HEK293 (cell line): ENCODE results near the gene IPO13.

Experiments
- CTCF ChIA-PET: fragments of 350-600 bp; formaldehyde crosslinking; extraction: SDS; loops from one replicate; lab custom pipeline; 2021; ENCODE audit warnings: antibody characterized with exemption; lab: Yijun Ruan, JAX
- POLR2A ChIA-PET: fragments of 300-600 bp; formaldehyde crosslinking; extraction: SDS; loops from one replicate; lab custom pipeline; 2020; ENCODE audit warnings: antibody characterized with exemption, inconsistent platforms; lab: Yijun Ruan, JAX
- H3K27ac ChIP-seq: fragments of 200-500 bp; sonication (Bioruptor generic); 2 replicates; pipeline ENCODE4 v1.5.1; 2014; ENCODE audit warnings: low read depth, low read length, control low read depth, inconsistent platforms; ENCODE audit errors: extremely low read depth
- H3K36me3 ChIP-seq, 2 experiments: fragments of 200-500 bp in 1 of 2; sonication (Bioruptor generic) in 1 of 2; 1 replicate in 1 of 2; 2 replicates in 1 of 2; pipeline ENCODE4 v1.5.1; 2014 to 2017; ENCODE audit warnings: inconsistent platforms in 2 of 2, low read length in 2 of 2; ENCODE audit not compliant: control insufficient read depth in 2 of 2, insufficient read depth in 1 of 2
- H3K4me1 ChIP-seq: fragments of 200-500 bp; sonication (Bioruptor generic); 2 replicates; pipeline ENCODE4 v1.5.1; 2014; ENCODE audit warnings: mild to moderate bottlenecking, low read length, inconsistent platforms; ENCODE audit not compliant: control insufficient read depth, insufficient read depth
- H3K4me3 ChIP-seq: 2 replicates; pipeline ENCODE4 v1.5.1; 2011; ENCODE audit warnings: low read depth, mild to moderate bottlenecking, control low read depth, low read length, moderate library complexity
- H3K9me3 ChIP-seq: fragments of 200-500 bp; sonication (Bioruptor generic); 2 replicates; pipeline ENCODE4 v1.5.1; 2014; ENCODE audit warnings: low read depth, low read length, inconsistent platforms; ENCODE audit not compliant: control insufficient read depth, insufficient read depth
- ATF2 ChIP-seq: fragments of 450-650 bp; formaldehyde crosslinking; IDR thresholded peaks from 2 replicates; pipeline ENCODE4 v1.5.1; 2016; ENCODE audit warnings: missing biosample characterization, missing genetic modification characterization, low read depth
- BCL11A ChIP-seq: fragments of 450-650 bp; formaldehyde crosslinking; IDR thresholded peaks from 2 replicates; pipeline ENCODE4 v1.5.1; 2016; ENCODE audit warnings: low read depth, missing biosample characterization, missing genetic modification characterization
- SCRT2 ChIP-seq: fragments of 450-650 bp; formaldehyde crosslinking; IDR thresholded peaks from 2 replicates; pipeline ENCODE4 v1.5.1; 2016; ENCODE audit warnings: missing biosample characterization, missing genetic modification characterization
- ZBTB17 ChIP-seq: fragments of 450-650 bp; formaldehyde crosslinking; IDR thresholded peaks from 2 replicates; pipeline ENCODE4 v1.5.1; 2016; ENCODE audit warnings: missing biosample characterization, missing genetic modification characterization
- ZBTB21 ChIP-seq: fragments of 450-650 bp; formaldehyde crosslinking; IDR thresholded peaks from 2 replicates; pipeline ENCODE4 v1.5.1; 2017; ENCODE audit warnings: missing biosample characterization, missing genetic modification characterization
- ZFHX2 ChIP-seq: fragments of 450-650 bp; formaldehyde crosslinking; conservative IDR thresholded peaks from 2 replicates; pipeline ENCODE4 v1.5.1; 2016; ENCODE audit warnings: missing biosample characterization, missing genetic modification characterization
- ZNF112 ChIP-seq: fragments of 450-650 bp; formaldehyde crosslinking; IDR thresholded peaks from 2 replicates; pipeline ENCODE4 v1.5.0; 2017; ENCODE audit warnings: missing biosample characterization, missing genetic modification characterization
- ZNF146 ChIP-seq: fragments of 450-650 bp; formaldehyde crosslinking; IDR thresholded peaks from 2 replicates; pipeline ENCODE4 v1.5.1; 2016; ENCODE audit warnings: missing biosample characterization, missing genetic modification characterization
- ZNF169 ChIP-seq: fragments of 450-650 bp; formaldehyde crosslinking; IDR thresholded peaks from 2 replicates; pipeline ENCODE4 v1.5.1; 2016; ENCODE audit warnings: missing biosample characterization, missing genetic modification characterization
- ZNF174 ChIP-seq: fragments of 450-650 bp; formaldehyde crosslinking; IDR thresholded peaks from 2 replicates; pipeline ENCODE4 v1.5.0; 2017; ENCODE audit warnings: missing biosample characterization, mild to moderate bottlenecking, missing genetic modification characterization
- ZNF175 ChIP-seq: fragments of 450-650 bp; formaldehyde crosslinking; IDR thresholded peaks from 2 replicates; pipeline ENCODE4 v1.5.1; 2016; ENCODE audit warnings: missing biosample characterization, missing genetic modification characterization
- ZNF184 ChIP-seq: fragments of 450-650 bp; IDR thresholded peaks from 2 replicates; pipeline ENCODE4 v1.5.1; 2018; ENCODE audit warnings: missing biosample characterization, mild to moderate bottlenecking, missing genetic modification characterization
- ZNF311 ChIP-seq: fragments of 450-650 bp; formaldehyde crosslinking; IDR thresholded peaks from 2 replicates; pipeline ENCODE4 v1.5.1; 2017; ENCODE audit warnings: missing biosample characterization, missing genetic modification characterization, borderline replicate concordance
- ZNF341 ChIP-seq: fragments of 450-650 bp; formaldehyde crosslinking; IDR thresholded peaks from 2 replicates; pipeline ENCODE4; 2016; ENCODE audit warnings: low read depth, missing biosample characterization, missing genetic modification characterization
- ZNF350 ChIP-seq: fragments of 450-650 bp; formaldehyde crosslinking; IDR thresholded peaks from 2 replicates; pipeline ENCODE4 v1.5.0; 2017; ENCODE audit warnings: missing biosample characterization, mild to moderate bottlenecking, missing genetic modification characterization
- ZNF366 ChIP-seq: fragments of 450-650 bp; formaldehyde crosslinking; conservative IDR thresholded peaks from 2 replicates; pipeline ENCODE4 v1.5.1; 2016; ENCODE audit warnings: missing biosample characterization, missing genetic modification characterization
- ZNF398 ChIP-seq: fragments of 450-650 bp; formaldehyde crosslinking; IDR thresholded peaks from 2 replicates; pipeline ENCODE4 v1.5.1; 2017; ENCODE audit warnings: missing biosample characterization, missing genetic modification characterization
- ZNF501 ChIP-seq: fragments of 450-650 bp; formaldehyde crosslinking; IDR thresholded peaks from 2 replicates; pipeline ENCODE4 v1.5.1; 2016; ENCODE audit warnings: missing biosample characterization, missing genetic modification characterization
- ZNF610 ChIP-seq: fragments of 450-650 bp; formaldehyde crosslinking; IDR thresholded peaks from 2 replicates; pipeline ENCODE4 v1.5.1; 2016; ENCODE audit warnings: missing biosample characterization, missing genetic modification characterization, borderline replicate concordance
- ZNF623 ChIP-seq: fragments of 450-650 bp; formaldehyde crosslinking; IDR thresholded peaks from 2 replicates; pipeline ENCODE4 v1.5.1; 2016; ENCODE audit warnings: missing biosample characterization, missing genetic modification characterization
- ZNF658 ChIP-seq: fragments of 450-650 bp; formaldehyde crosslinking; IDR thresholded peaks from 2 replicates; pipeline ENCODE4; 2016; ENCODE audit warnings: missing biosample characterization, missing genetic modification characterization
- ZNF660 ChIP-seq: fragments of 450-650 bp; IDR thresholded peaks from 2 replicates; pipeline ENCODE4 v1.5.1; 2018; ENCODE audit warnings: missing biosample characterization, mild to moderate bottlenecking, missing genetic modification characterization
- ZNF670 ChIP-seq: fragments of 450-650 bp; formaldehyde crosslinking; IDR thresholded peaks from 2 replicates; pipeline ENCODE4 v1.5.1; 2016; ENCODE audit warnings: missing biosample characterization, missing genetic modification characterization, low read depth
- ZNF677 ChIP-seq: fragments of 450-650 bp; IDR thresholded peaks from 2 replicates; pipeline ENCODE4 v1.5.0; 2018; ENCODE audit warnings: missing biosample characterization, mild to moderate bottlenecking, missing genetic modification characterization, moderate library complexity
- ZNF768 ChIP-seq: fragments of 450-650 bp; formaldehyde crosslinking; IDR thresholded peaks from 2 replicates; pipeline ENCODE4 v1.5.1; 2018; ENCODE audit warnings: missing biosample characterization, mild to moderate bottlenecking, missing genetic modification characterization
- ZSCAN5A ChIP-seq: fragments of 450-650 bp; formaldehyde crosslinking; IDR thresholded peaks from 2 replicates; pipeline ENCODE4 v1.5.1; 2016; ENCODE audit warnings: missing biosample characterization, missing genetic modification characterization

Gene IPO13

GRCh38 chr1:43977376-43978263, 30.9 kb downstream of the IPO13 start:
- H3K4me1 ChIP-seq, result peaks cover 3% of the 10 kb centered on the region; the same call in 1 of the 2 replicates
- ChIA-PET POLR2A (interaction anchor here (0.6 to 3.6 kb wide), 6 partner anchors 8 to 54 kb away, joined by 3 to 15 read pairs (median 4); partner anchors contain the start of genes CCDC24, DPH2, IPO13 and SLC6A9), CTCF (interaction anchor here (0.6 kb wide), 1 partner anchor 1024 kb away, joined by 3 read pairs; no protein-coding TSS in a partner anchor)
- no peaks in the 10 kb centered on the region for H3K9me3 ChIP-seq
- H3K36me3 ChIP-seq, result peaks cover 7 to 60% of the 10 kb centered on the region in 2 experiments; a peak in 2 of 3 replicates
- peak overlapping the region; percentile 11; the same call in 1 of the 2 replicates for H3K27ac ChIP-seq
- no peak for TF ChIP-seq ZNF610 (tag by site-specific recombination)
- TF ChIP-seq ZNF169 (tag by site-specific recombination), result no peak
- TF ChIP-seq ZBTB17, result peak; percentile 54; the same call in 1 of the 2 replicates
- TF ChIP-seq ZNF366 (tag by site-specific recombination), result peak; percentile 58; the same call in 1 of the 2 replicates
- TF ChIP-seq ZFHX2 (tag by site-specific recombination), result 0 out of 2 replicates have a peak, but pooled peaks have one; percentile 5
- H3K4me3 ChIP-seq, result no peak overlapping the region

GRCh38 chr1:43978264-43978550, 31.5 kb downstream of the IPO13 start:
- Histone ChIP-seq H3K4me3 (no peak overlapping the region; the same call in 1 of the 2 replicates), H3K4me1 (peaks cover 3% of the 10 kb centered on the region; the same call in 1 of the 2 replicates), H3K36me3 (peaks cover 7 to 60% of the 10 kb centered on the region in 2 experiments; a peak in 2 of 3 replicates), H3K9me3 (no peaks in the 10 kb centered on the region), H3K27ac (no peak overlapping the region)
- CTCF ChIA-PET, result interaction anchor here (0.6 kb wide), 1 partner anchor 1025 kb away, joined by 3 read pairs; no protein-coding TSS in a partner anchor
- POLR2A ChIA-PET, result interaction anchor here (0.6 to 1.3 kb wide), 4 partner anchors 9 to 53 kb away, joined by 3 to 4 read pairs (median 4); partner anchors contain the start of genes DPH2, IPO13 and SLC6A9
- no peak for TF ChIP-seq ZNF660 (tag by site-specific recombination)
- no peak for TF ChIP-seq ZBTB21
- no peak for TF ChIP-seq ZNF175 (tag by site-specific recombination)
- TF ChIP-seq ZNF169 (tag by site-specific recombination), result no peak
- TF ChIP-seq ZNF658 (tag by site-specific recombination), result no peak
- TF ChIP-seq ZNF768 (tag by site-specific recombination), result no peak
- no peak for TF ChIP-seq ZNF341 (tag by site-specific recombination)
- TF ChIP-seq ZNF501, result no peak
- TF ChIP-seq ZNF350 (tag by site-specific recombination), result no peak
- no peak for TF ChIP-seq ZNF670 (tag by site-specific recombination)
- no peak for TF ChIP-seq ZNF623 (tag by site-specific recombination)

GRCh38 chr1:43978551-43979260, 32.0 kb downstream of the IPO13 start, which contains the start of gene B4GALT2:
Gene B4GALT2, plus strand, starts transcription at chr1:43979210. Its CDS starts 1,951 bp downstream, at chr1:43981161.
- Histone ChIP-seq H3K27ac (peak within 1 kb of the TSS; percentile 67; the same call in 1 of the 2 replicates), H3K9me3 (no peaks in the 10 kb centered on the region), H3K36me3 (peaks cover 7 to 62% of the 10 kb centered on the region in 2 experiments; a peak in 2 of 3 replicates), H3K4me3 (peak within 1 kb of the TSS; percentile 67), H3K4me1 (peaks cover 3% of the 10 kb centered on the region; the same call in 1 of the 2 replicates)
- POLR2A ChIA-PET, result interaction anchor here (0.6 to 1.3 kb wide), 3 partner anchors 9 to 31 kb away, joined by 3 to 4 read pairs (median 4); partner anchors contain the start of genes DPH2 and IPO13
- CTCF ChIA-PET, result no interaction called here
- TF ChIP-seq BCL11A (tag by site-specific recombination), result no peak
- no peak for TF ChIP-seq ZNF112 (tag by site-specific recombination)
- no peak for TF ChIP-seq ZNF184
- TF ChIP-seq ZNF398 (tag by site-specific recombination), result peak; percentile 16; the same call in 1 of the 2 replicates
- TF ChIP-seq ZNF174 (tag by site-specific recombination), result no peak
- no peak for TF ChIP-seq ZSCAN5A (tag by site-specific recombination)
- TF ChIP-seq ZNF311, result no peak
- TF ChIP-seq ZNF677 (tag by site-specific recombination), result no peak
- no peak for TF ChIP-seq ZNF146 (tag by site-specific recombination)
- TF ChIP-seq ATF2, result no peak
- TF ChIP-seq SCRT2 (tag by site-specific recombination), result no peak
